HepG2 (cell line): ENCODE data around the gene STAT6. TPM values are rescaled to one million over a fixed set of nuclear protein-coding genes. Genes with fewer than 3 reads are reported as not detected.

Experiments
- ARNT ChIP-seq: fragments of 450-650 bp; IDR thresholded peaks from 2 replicates; pipeline ENCODE4 v1.6.1; 2017
- HDAC2 ChIP-seq: sonication (generic); formaldehyde crosslinking; IDR thresholded peaks from 2 replicates; pipeline ENCODE4 v1.4.0; 2020; ENCODE audit warnings: missing genetic modification reagents
- HNRNPLL ChIP-seq: fragments of 200-400 bp; formaldehyde crosslinking; IDR thresholded peaks from 2 replicates; pipeline ENCODE4 v1.6.1; 2017; ENCODE audit warnings: mild to moderate bottlenecking, low read depth, low read length; ENCODE audit not compliant: poor library complexity, severe bottlenecking
- MED8 ChIP-seq: sonication (generic); formaldehyde crosslinking; IDR thresholded peaks from 2 replicates; pipeline ENCODE4 v1.8.1; 2023; ENCODE audit warnings: mild to moderate bottlenecking, missing genetic modification reagents; ENCODE audit not compliant: insufficient replicate concordance
- MYC ChIP-seq: sonication (generic); formaldehyde crosslinking; IDR thresholded peaks from 2 replicates; pipeline ENCODE4 v1.9.0; 2021; ENCODE audit warnings: missing genetic modification reagents, borderline replicate concordance
- RARA ChIP-seq: IDR thresholded peaks from 2 replicates; pipeline ENCODE4 v1.6.1; 2016; ENCODE audit warnings: missing genetic modification reagents, missing compliant biosample characterization
- TAF1 ChIP-seq: sonication (generic); formaldehyde crosslinking; IDR thresholded peaks from 2 replicates; pipeline ENCODE4 v1.4.0; 2020; ENCODE audit warnings: missing genetic modification reagents
- ZBTB7B ChIP-seq: sonication (generic); formaldehyde crosslinking; IDR thresholded peaks from 2 replicates; pipeline ENCODE4 v1.4.0; 2020; ENCODE audit warnings: missing genetic modification reagents
- ZBTB8A ChIP-seq: sonication (generic); formaldehyde crosslinking; IDR thresholded peaks from 2 replicates; pipeline ENCODE4 v1.4.0; 2020; ENCODE audit warnings: mild to moderate bottlenecking, low read depth, missing genetic modification reagents, borderline replicate concordance
- ZFY ChIP-seq: sonication (generic); formaldehyde crosslinking; IDR thresholded peaks from 2 replicates; pipeline ENCODE4 v1.4.0; 2020; ENCODE audit warnings: missing genetic modification reagents
- ZNF335 ChIP-seq: sonication (generic); formaldehyde crosslinking; IDR thresholded peaks from 2 replicates; pipeline ENCODE4 v1.4.0; 2020; ENCODE audit warnings: missing genetic modification reagents
- ZNF792 ChIP-seq: IDR thresholded peaks from 2 replicates; pipeline ENCODE4 v1.6.1; 2016
- polyA plus RNA-seq, 8 experiments: library from polyadenylated mRNA; depleted of rRNA in 3 of 8; stranded (reverse) in 7 of 8; unstranded in 1 of 8; fragments of >200 nt; fragmentation: Illumina TruSeq in 4 of 8; extraction: Trizol in 4 of 8; gene quantifications; 2 replicates each; pipeline versions ENCODE4 v1.2.1 to v1.2.3, GENCODE V29; 2011 to 2016; ENCODE audit warnings: low read depth in 4 of 8, missing spikeins in 1 of 8, mixed read lengths in 1 of 8; ENCODE audit not compliant: insufficient read depth in 1 of 8
- total RNA-seq, 5 experiments: library from RNA; depleted of rRNA; stranded (reverse); fragments of >200 nt; fragmentation: Illumina TruSeq; extraction: Trizol; gene quantifications; 2 replicates each; pipeline ENCODE4 v1.2.3, GENCODE V29; 2016; ENCODE audit warnings: low read depth in 1 of 5
- TF ChIP-seq, protein P1 (sequence below): sonication (generic); formaldehyde crosslinking; IDR thresholded peaks from 2 replicates; pipeline ENCODE4 v1.5.1; 2020; ENCODE audit warnings: mild to moderate bottlenecking, missing genetic modification reagents, moderate library complexity
- TF ChIP-seq, protein P2 (sequence below): sonication (generic); formaldehyde crosslinking; conservative IDR thresholded peaks from 2 replicates; pipeline ENCODE4 v1.4.0; 2020; ENCODE audit warnings: missing genetic modification reagents
- TF ChIP-seq, protein P3 (sequence below): sonication (generic); formaldehyde crosslinking; IDR thresholded peaks from 2 replicates; pipeline ENCODE4 v1.5.0; 2020; ENCODE audit warnings: missing genetic modification reagents, mild to moderate bottlenecking, borderline replicate concordance
- TF ChIP-seq, protein P4 (sequence below): sonication (generic); formaldehyde crosslinking; IDR thresholded peaks from 2 replicates; pipeline ENCODE4 v1.9.0; 2022; ENCODE audit warnings: missing genetic modification reagents, mild to moderate bottlenecking, borderline replicate concordance

Gene STAT6
- total and polyA plus RNA-seq, 2 of the 13 experiments (the other 11 are each of a cell fraction or from before 2014, with no cell fraction given): 28.0 to 62.2 TPM

DNA sequence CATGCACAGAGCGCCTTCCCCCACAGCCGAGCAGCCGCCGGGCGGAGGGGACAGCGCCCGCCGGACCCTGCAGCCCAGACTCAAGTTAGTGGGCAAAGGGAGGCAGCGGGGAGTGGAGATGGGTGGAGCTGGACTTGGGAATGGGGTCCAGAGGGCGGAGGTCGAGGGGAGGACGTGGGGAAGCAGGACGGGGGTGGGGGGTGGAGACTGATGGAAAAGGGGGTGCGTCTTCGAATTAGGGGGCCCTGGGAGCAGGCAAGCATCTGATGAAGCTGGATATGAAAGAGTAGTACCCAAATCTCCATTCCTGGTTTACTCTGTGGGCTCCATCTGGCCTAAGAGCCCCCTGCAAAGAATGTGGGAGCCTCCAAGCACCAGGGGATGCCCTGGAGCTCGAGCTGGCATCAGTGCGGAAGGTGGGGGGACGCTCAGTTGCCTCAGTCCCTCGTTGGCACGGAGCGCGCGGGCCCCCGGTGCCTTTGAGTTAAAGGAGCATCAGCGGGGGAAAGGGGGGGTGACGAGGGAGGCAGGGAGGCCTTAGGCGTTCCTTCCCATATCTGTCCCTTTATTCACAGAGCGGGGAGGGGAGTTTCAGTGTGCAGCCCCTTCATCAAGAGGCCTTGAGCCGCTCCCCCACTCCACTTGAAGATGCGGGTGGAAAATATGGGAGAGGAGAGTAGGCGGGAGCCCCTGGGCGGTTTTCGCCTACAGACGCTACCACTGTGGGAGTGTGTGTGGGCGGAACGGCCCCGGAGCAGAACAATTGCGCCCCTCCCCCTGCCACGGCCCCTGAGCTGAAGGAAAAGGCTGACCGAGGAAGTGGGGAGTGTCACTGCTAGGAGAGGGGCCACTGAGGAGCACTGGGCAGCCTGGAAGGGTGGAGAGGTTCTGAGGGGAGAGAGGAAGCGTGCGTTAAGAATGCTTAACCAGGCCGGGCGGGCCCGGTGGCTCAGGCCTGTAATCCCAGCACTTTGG lies 21.6 kb downstream of the STAT6 start (continued):
- TF ChIP-seq, protein P1, sequence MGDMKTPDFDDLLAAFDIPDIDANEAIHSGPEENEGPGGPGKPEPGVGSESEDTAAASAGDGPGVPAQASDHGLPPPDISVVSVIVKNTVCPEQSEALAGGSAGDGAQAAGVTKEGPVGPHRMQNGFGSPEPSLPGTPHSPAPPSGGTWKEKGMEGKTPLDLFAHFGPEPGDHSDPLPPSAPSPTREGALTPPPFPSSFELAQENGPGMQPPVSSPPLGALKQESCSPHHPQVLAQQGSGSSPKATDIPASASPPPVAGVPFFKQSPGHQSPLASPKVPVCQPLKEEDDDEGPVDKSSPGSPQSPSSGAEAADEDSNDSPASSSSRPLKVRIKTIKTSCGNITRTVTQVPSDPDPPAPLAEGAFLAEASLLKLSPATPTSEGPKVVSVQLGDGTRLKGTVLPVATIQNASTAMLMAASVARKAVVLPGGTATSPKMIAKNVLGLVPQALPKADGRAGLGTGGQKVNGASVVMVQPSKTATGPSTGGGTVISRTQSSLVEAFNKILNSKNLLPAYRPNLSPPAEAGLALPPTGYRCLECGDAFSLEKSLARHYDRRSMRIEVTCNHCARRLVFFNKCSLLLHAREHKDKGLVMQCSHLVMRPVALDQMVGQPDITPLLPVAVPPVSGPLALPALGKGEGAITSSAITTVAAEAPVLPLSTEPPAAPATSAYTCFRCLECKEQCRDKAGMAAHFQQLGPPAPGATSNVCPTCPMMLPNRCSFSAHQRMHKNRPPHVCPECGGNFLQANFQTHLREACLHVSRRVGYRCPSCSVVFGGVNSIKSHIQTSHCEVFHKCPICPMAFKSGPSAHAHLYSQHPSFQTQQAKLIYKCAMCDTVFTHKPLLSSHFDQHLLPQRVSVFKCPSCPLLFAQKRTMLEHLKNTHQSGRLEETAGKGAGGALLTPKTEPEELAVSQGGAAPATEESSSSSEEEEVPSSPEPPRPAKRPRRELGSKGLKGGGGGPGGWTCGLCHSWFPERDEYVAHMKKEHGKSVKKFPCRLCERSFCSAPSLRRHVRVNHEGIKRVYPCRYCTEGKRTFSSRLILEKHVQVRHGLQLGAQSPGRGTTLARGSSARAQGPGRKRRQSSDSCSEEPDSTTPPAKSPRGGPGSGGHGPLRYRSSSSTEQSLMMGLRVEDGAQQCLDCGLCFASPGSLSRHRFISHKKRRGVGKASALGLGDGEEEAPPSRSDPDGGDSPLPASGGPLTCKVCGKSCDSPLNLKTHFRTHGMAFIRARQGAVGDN (CRISPR knock-in tag): peak; percentile 48
- TF ChIP-seq HNRNPLL: peak; percentile 53
- TF ChIP-seq, protein P2, sequence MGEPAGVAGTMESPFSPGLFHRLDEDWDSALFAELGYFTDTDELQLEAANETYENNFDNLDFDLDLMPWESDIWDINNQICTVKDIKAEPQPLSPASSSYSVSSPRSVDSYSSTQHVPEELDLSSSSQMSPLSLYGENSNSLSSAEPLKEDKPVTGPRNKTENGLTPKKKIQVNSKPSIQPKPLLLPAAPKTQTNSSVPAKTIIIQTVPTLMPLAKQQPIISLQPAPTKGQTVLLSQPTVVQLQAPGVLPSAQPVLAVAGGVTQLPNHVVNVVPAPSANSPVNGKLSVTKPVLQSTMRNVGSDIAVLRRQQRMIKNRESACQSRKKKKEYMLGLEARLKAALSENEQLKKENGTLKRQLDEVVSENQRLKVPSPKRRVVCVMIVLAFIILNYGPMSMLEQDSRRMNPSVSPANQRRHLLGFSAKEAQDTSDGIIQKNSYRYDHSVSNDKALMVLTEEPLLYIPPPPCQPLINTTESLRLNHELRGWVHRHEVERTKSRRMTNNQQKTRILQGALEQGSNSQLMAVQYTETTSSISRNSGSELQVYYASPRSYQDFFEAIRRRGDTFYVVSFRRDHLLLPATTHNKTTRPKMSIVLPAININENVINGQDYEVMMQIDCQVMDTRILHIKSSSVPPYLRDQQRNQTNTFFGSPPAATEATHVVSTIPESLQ: no peak
- TF ChIP-seq, protein P3, sequence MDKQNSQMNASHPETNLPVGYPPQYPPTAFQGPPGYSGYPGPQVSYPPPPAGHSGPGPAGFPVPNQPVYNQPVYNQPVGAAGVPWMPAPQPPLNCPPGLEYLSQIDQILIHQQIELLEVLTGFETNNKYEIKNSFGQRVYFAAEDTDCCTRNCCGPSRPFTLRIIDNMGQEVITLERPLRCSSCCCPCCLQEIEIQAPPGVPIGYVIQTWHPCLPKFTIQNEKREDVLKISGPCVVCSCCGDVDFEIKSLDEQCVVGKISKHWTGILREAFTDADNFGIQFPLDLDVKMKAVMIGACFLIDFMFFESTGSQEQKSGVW (CRISPR knock-in tag): no peak
- TF ChIP-seq MED8 (CRISPR knock-in tag): peak; percentile 19
- peak; percentile 8; the same call in 1 of the 2 replicates for TF ChIP-seq RARA
- TF ChIP-seq, protein P4, sequence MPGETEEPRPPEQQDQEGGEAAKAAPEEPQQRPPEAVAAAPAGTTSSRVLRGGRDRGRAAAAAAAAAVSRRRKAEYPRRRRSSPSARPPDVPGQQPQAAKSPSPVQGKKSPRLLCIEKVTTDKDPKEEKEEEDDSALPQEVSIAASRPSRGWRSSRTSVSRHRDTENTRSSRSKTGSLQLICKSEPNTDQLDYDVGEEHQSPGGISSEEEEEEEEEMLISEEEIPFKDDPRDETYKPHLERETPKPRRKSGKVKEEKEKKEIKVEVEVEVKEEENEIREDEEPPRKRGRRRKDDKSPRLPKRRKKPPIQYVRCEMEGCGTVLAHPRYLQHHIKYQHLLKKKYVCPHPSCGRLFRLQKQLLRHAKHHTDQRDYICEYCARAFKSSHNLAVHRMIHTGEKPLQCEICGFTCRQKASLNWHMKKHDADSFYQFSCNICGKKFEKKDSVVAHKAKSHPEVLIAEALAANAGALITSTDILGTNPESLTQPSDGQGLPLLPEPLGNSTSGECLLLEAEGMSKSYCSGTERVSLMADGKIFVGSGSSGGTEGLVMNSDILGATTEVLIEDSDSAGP: peak; percentile 28; the same call in 1 of the 2 replicates
- TF ChIP-seq ZNF792 (CRISPR knock-in tag): no peak
- peak; percentile 39; the same call in 1 of the 2 replicates for TF ChIP-seq HDAC2 (CRISPR knock-in tag)
- peak; percentile 32; the same call in 1 of the 2 replicates for TF ChIP-seq TAF1 (CRISPR knock-in tag)
- TF ChIP-seq ARNT: no peak
- peak; percentile 55; the same call in 1 of the 2 replicates for TF ChIP-seq ZBTB7B (CRISPR knock-in tag)
- TF ChIP-seq ZBTB8A (CRISPR knock-in tag): no peak
- TF ChIP-seq MYC (CRISPR knock-in tag): no peak
- TF ChIP-seq ZNF335: 0 out of 2 replicates have a peak, but pooled peaks have one; percentile 30
- peak; percentile 52 for TF ChIP-seq ZFY (CRISPR knock-in tag)
